Measurements from ENCODE around the gene CEP128.

The CEP128 gene

GRCh38 chr14:80792771-80793170, 148.8 kb downstream of the CEP128 start:
- Mint-ChIP-seq H3K27me3 (no peaks in the 10 kb centered on the region), H3K27ac (no peak overlapping the region), H3K4me1 (ENCODE audit: low read depth) (no peaks in the 10 kb centered on the region), H3K36me3 (peaks cover 12% of the 10 kb centered on the region), H3K9me3 (ENCODE audit: low read depth) (no peaks in the 10 kb centered on the region), H3K4me3 (no peak overlapping the region)

- Mint-ChIP-seq H3K27me3 (no peaks in the 10 kb centered on the region), H3K27ac (no peak overlapping the region), H3K4me3 (no peak overlapping the region), H3K36me3 (peaks cover 19% of the 10 kb centered on the region), H3K4me1 (ENCODE audit: low read depth) (no peaks in the 10 kb centered on the region), H3K9me3 (ENCODE audit: low read depth) (no peaks in the 10 kb centered on the region)
Observed at GRCh38 chr14:80787876-80788275, 153.7 kb downstream of the CEP128 start.

GRCh38 chr14:80784820-80785219, 156.7 kb downstream of the CEP128 start:
- no peak overlapping the region for H3K27ac Mint-ChIP-seq
- H3K27me3 Mint-ChIP-seq = no peaks in the 10 kb centered on the region
- no peak overlapping the region for H3K4me3 Mint-ChIP-seq
- H3K4me1 Mint-ChIP-seq (ENCODE audit: low read depth) = no peaks in the 10 kb centered on the region
- H3K36me3 Mint-ChIP-seq = peaks cover 16% of the 10 kb centered on the region
- no peaks in the 10 kb centered on the region for H3K9me3 Mint-ChIP-seq (ENCODE audit: low read depth)

- Mint-ChIP-seq H3K27me3 (no peaks in the 10 kb centered on the region), H3K9me3 (ENCODE audit: low read depth) (no peaks in the 10 kb centered on the region), H3K27ac (no peak overlapping the region), H3K4me1 (ENCODE audit: low read depth) (no peaks in the 10 kb centered on the region), H3K4me3 (no peak overlapping the region), H3K36me3 (peaks cover 13% of the 10 kb centered on the region)
Observed at GRCh38 chr14:80781972-80782367, 159.6 kb downstream of the CEP128 start.

GRCh38 chr14:80780500-80780899, 161.0 kb downstream of the CEP128 start:
- H3K27ac Mint-ChIP-seq = no peak overlapping the region
- no peak overlapping the region for H3K4me3 Mint-ChIP-seq
- peaks cover 6% of the 10 kb centered on the region for H3K36me3 Mint-ChIP-seq
- no peaks in the 10 kb centered on the region for H3K9me3 Mint-ChIP-seq (ENCODE audit: low read depth)
- H3K27me3 Mint-ChIP-seq = no peaks in the 10 kb centered on the region
- no peaks in the 10 kb centered on the region for H3K4me1 Mint-ChIP-seq (ENCODE audit: low read depth)

GRCh38 chr14:80776657-80777056, 164.9 kb downstream of the CEP128 start:
- Mint-ChIP-seq H3K27ac (no peak overlapping the region), H3K9me3 (ENCODE audit: low read depth) (no peaks in the 10 kb centered on the region), H3K4me1 (ENCODE audit: low read depth) (no peaks in the 10 kb centered on the region), H3K36me3 (peaks cover 7% of the 10 kb centered on the region), H3K27me3 (no peaks in the 10 kb centered on the region), H3K4me3 (no peak overlapping the region)

- Mint-ChIP-seq H3K36me3 (peaks cover 7% of the 10 kb centered on the region), H3K4me1 (ENCODE audit: low read depth) (no peaks in the 10 kb centered on the region), H3K27me3 (no peaks in the 10 kb centered on the region), H3K9me3 (ENCODE audit: low read depth) (no peaks in the 10 kb centered on the region), H3K27ac (no peak overlapping the region), H3K4me3 (no peak overlapping the region)
Observed at GRCh38 chr14:80776186-80776585, 165.4 kb downstream of the CEP128 start.

- no peak overlapping the region for H3K27ac Mint-ChIP-seq
- H3K4me1 Mint-ChIP-seq (ENCODE audit: low read depth) = no peaks in the 10 kb centered on the region
- H3K4me3 Mint-ChIP-seq = no peak overlapping the region
- H3K36me3 Mint-ChIP-seq = peaks cover 2% of the 10 kb centered on the region
- H3K27me3 Mint-ChIP-seq = no peaks in the 10 kb centered on the region
- H3K9me3 Mint-ChIP-seq (ENCODE audit: low read depth) = no peaks in the 10 kb centered on the region
Observed at GRCh38 chr14:80772504-80772903, 169.0 kb downstream of the CEP128 start.

- H3K36me3 Mint-ChIP-seq = peaks cover 2% of the 10 kb centered on the region
- H3K9me3 Mint-ChIP-seq (ENCODE audit: low read depth) = no peaks in the 10 kb centered on the region
- H3K27me3 Mint-ChIP-seq = no peaks in the 10 kb centered on the region
- no peak overlapping the region for H3K27ac Mint-ChIP-seq
- no peak overlapping the region for H3K4me3 Mint-ChIP-seq
- H3K4me1 Mint-ChIP-seq (ENCODE audit: low read depth) = no peaks in the 10 kb centered on the region
Observed at GRCh38 chr14:80771201-80771600, 170.3 kb downstream of the CEP128 start.

- Mint-ChIP-seq H3K4me1 (ENCODE audit: low read depth) (no peaks in the 10 kb centered on the region), H3K27me3 (no peaks in the 10 kb centered on the region), H3K9me3 (ENCODE audit: low read depth) (no peaks in the 10 kb centered on the region), H3K4me3 (no peak overlapping the region), H3K27ac (no peak overlapping the region), H3K36me3 (peaks cover 2% of the 10 kb centered on the region)
Observed at GRCh38 chr14:80770114-80770908, 171.2 kb downstream of the CEP128 start.

GRCh38 chr14:80768646-80769045, 172.9 kb downstream of the CEP128 start:
- Mint-ChIP-seq H3K4me3 (no peak overlapping the region), H3K9me3 (ENCODE audit: low read depth) (no peaks in the 10 kb centered on the region), H3K27me3 (no peaks in the 10 kb centered on the region), H3K4me1 (ENCODE audit: low read depth) (no peaks in the 10 kb centered on the region), H3K36me3 (peaks cover 2% of the 10 kb centered on the region), H3K27ac (no peak overlapping the region)

GRCh38 chr14:80764921-80765507, 176.5 kb downstream of the CEP128 start:
- no peak overlapping the region for H3K4me3 Mint-ChIP-seq
- no peaks in the 10 kb centered on the region for H3K27me3 Mint-ChIP-seq
- H3K27ac Mint-ChIP-seq = no peak overlapping the region
- peaks cover 2% of the 10 kb centered on the region for H3K36me3 Mint-ChIP-seq
- no peaks in the 10 kb centered on the region for H3K9me3 Mint-ChIP-seq (ENCODE audit: low read depth)
- no peaks in the 10 kb centered on the region for H3K4me1 Mint-ChIP-seq (ENCODE audit: low read depth)

GRCh38 chr14:80764496-80764895, 177.0 kb downstream of the CEP128 start:
- H3K4me1 Mint-ChIP-seq (ENCODE audit: low read depth) = no peaks in the 10 kb centered on the region
- no peak overlapping the region for H3K4me3 Mint-ChIP-seq
- H3K27me3 Mint-ChIP-seq = no peaks in the 10 kb centered on the region
- no peak overlapping the region for H3K27ac Mint-ChIP-seq
- H3K9me3 Mint-ChIP-seq (ENCODE audit: low read depth) = no peaks in the 10 kb centered on the region
- peaks cover 2% of the 10 kb centered on the region for H3K36me3 Mint-ChIP-seq

- H3K27me3 Mint-ChIP-seq = no peaks in the 10 kb centered on the region
- H3K9me3 Mint-ChIP-seq (ENCODE audit: low read depth) = no peaks in the 10 kb centered on the region
- no peak overlapping the region for H3K27ac Mint-ChIP-seq
- H3K4me3 Mint-ChIP-seq = no peak overlapping the region
- peaks cover 8% of the 10 kb centered on the region for H3K36me3 Mint-ChIP-seq
- H3K4me1 Mint-ChIP-seq (ENCODE audit: low read depth) = no peaks in the 10 kb centered on the region
Observed at GRCh38 chr14:80762641-80763228, 178.8 kb downstream of the CEP128 start.

GRCh38 chr14:80754696-80755095, 186.8 kb downstream of the CEP128 start:
- H3K4me3 Mint-ChIP-seq = no peak overlapping the region
- no peaks in the 10 kb centered on the region for H3K9me3 Mint-ChIP-seq (ENCODE audit: low read depth)
- no peak overlapping the region for H3K27ac Mint-ChIP-seq
- no peaks in the 10 kb centered on the region for H3K27me3 Mint-ChIP-seq
- H3K4me1 Mint-ChIP-seq (ENCODE audit: low read depth) = peaks cover 4% of the 10 kb centered on the region
- peaks cover 15% of the 10 kb centered on the region for H3K36me3 Mint-ChIP-seq
